OCI-LY7 (cell line): Measurements from ENCODE around the gene CRTAC1. TPM values are rescaled to one million over a fixed set of nuclear protein-coding genes. Genes with fewer than 3 reads are reported as not detected.

Source experiments
- BruUV-seq: library from RNA; stranded (reverse); fragments of 400-500 nt; replicated peaks from 2 replicates; lab custom pipeline; 2021; lab: Mats Ljungman, UMichigan
- CTCF ChIA-PET: fragments of 300-600 bp; sonication (Branson Sonifier 250); formaldehyde crosslinking; loops from one replicate; lab custom pipeline; 2022; ENCODE audit warnings: antibody characterized with exemption; ENCODE audit not compliant: unreplicated experiment; lab: Charles Lee
- POLR2A ChIA-PET: fragments of 300-600 bp; sonication (Branson Sonifier 250); formaldehyde crosslinking; loops from one replicate; lab custom pipeline; 2022; ENCODE audit warnings: antibody characterized with exemption; lab: Charles Lee
- DNase-seq: peaks from one replicate; pipeline ENCODE4 v3.0.0-alpha.2; 2015; ENCODE audit warnings: low spot score
- H2AFZ ChIP-seq: fragments of 200-600 bp; sonication (generic), shearing (Covaris generic); 2 replicates; pipeline ENCODE4 v1.6.1; 2014; ENCODE audit warnings: mild to moderate bottlenecking, antibody characterized with exemption, low read length, moderate library complexity
- H3K27ac ChIP-seq: fragments of 200-600 bp; sonication (generic); 2 replicates; pipeline ENCODE4 v1.5.1; 2014; ENCODE audit warnings: mixed run types, low read depth, mild to moderate bottlenecking, moderate library complexity, low read length, inconsistent platforms; ENCODE audit not compliant: poor library complexity, severe bottlenecking
- H3K36me3 ChIP-seq: fragments of 200-600 bp; sonication (generic); 2 replicates; pipeline ENCODE4 v1.6.1; 2014; ENCODE audit warnings: mild to moderate bottlenecking, antibody characterized with exemption, low read length, moderate library complexity, mixed read lengths; ENCODE audit not compliant: insufficient read depth
- H3K4me1 ChIP-seq: fragments of 200-600 bp; sonication (generic); 2 replicates; pipeline ENCODE4 v1.5.1; 2014; ENCODE audit warnings: mild to moderate bottlenecking, low read length; ENCODE audit not compliant: insufficient read depth, poor library complexity, severe bottlenecking
- H3K4me2 ChIP-seq: fragments of 200-600 bp; sonication (generic); 2 replicates; pipeline ENCODE4 v1.6.1; 2014; ENCODE audit warnings: mild to moderate bottlenecking, low read length
- H3K4me3 ChIP-seq: fragments of 200-600 bp; sonication (generic); 2 replicates; pipeline ENCODE4 v1.5.1; 2014; ENCODE audit warnings: mild to moderate bottlenecking, low read depth, low read length; ENCODE audit not compliant: poor library complexity, severe bottlenecking
- H3K79me2 ChIP-seq: fragments of 200-600 bp; sonication (generic); 2 replicates; pipeline ENCODE4 v1.6.1; 2016; ENCODE audit warnings: low read depth, mild to moderate bottlenecking, low read length, moderate library complexity, mixed read lengths; ENCODE audit not compliant: insufficient read depth
- H3K9me2 ChIP-seq: fragments of 200-600 bp; sonication (generic); 2 replicates; pipeline ENCODE4 v1.6.1; 2016; ENCODE audit warnings: mild to moderate bottlenecking, low read length, mixed read lengths; ENCODE audit not compliant: insufficient read depth
- H3K9me3 ChIP-seq: fragments of 200-600 bp; sonication (generic); 2 replicates; pipeline ENCODE4 v1.6.1; 2014; ENCODE audit warnings: mild to moderate bottlenecking, mixed run types, low read length, mixed read lengths
- H4K20me1 ChIP-seq: fragments of 200-600 bp; sonication (generic); 2 replicates; pipeline ENCODE4 v1.6.1; 2014; ENCODE audit warnings: mild to moderate bottlenecking, antibody characterized with exemption, low read length, moderate library complexity, mixed read lengths; ENCODE audit not compliant: insufficient read depth
- EZH2phosphoT487 ChIP-seq: fragments of 200-600 bp; sonication (generic); IDR thresholded peaks from 2 replicates; pipeline ENCODE4 v1.6.1; 2018; ENCODE audit warnings: low read depth, borderline replicate concordance, mild to moderate bottlenecking, mixed run types, antibody characterized with exemption, low read length, moderate library complexity, mixed read lengths
- intact Hi-C: fragments of 100-400 bp; cut with micrococcal nuclease; formaldehyde crosslinking; loops from one replicate; pipeline ENCODE4 v1.10.0; 2022; ENCODE audit not compliant: unreplicated experiment
- total RNA-seq, 2 experiments: library from RNA; depleted of rRNA in 1 of 2; stranded (reverse); fragments of >200 nt in 1 of 2; shearing (Covaris generic) in 1 of 2; gene quantifications; 2 replicates each; pipeline ENCODE4 v1.2.3, GENCODE V29; 2014 to 2022
- TF ChIP-seq, protein P1 (sequence below): fragments of 200-600 bp; sonication (generic); conservative IDR thresholded peaks from 2 replicates; pipeline ENCODE4 v1.5.1; 2014; ENCODE audit warnings: mild to moderate bottlenecking, antibody characterized with exemption, low read length, moderate library complexity, mixed read lengths

The CRTAC1 gene
- total RNA-seq, 2 experiments from 2014 or later = not detected

DNA sequence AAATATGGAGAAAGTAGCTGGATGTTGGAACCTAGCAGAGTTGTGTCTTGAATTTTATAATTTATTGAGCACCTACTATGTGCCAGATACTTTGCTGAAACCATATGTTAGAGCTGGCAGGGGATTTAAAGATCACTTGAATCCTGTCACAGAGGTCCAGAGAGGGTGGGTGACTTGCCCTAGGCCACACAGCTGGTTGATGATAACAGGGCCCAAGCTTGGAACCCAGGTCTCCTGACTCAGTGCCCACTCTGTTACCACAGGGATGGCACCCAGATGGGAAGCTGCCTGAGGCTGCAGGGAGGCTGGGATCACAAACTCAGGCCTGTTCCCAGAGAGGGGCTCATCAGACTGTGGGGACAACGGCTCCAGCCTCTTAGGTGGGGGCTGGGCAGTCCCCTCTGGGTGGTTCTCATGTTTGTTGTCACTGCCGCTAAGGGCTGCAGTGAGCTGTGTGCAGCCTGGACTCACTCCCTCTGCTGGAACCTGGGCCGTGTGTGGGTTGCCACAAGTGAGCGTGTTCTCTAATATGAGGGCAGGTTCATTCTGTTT, 162.2 kb downstream of the CRTAC1 start:
- no peak for TF ChIP-seq EZH2phosphoT487
- TF ChIP-seq, protein P1, sequence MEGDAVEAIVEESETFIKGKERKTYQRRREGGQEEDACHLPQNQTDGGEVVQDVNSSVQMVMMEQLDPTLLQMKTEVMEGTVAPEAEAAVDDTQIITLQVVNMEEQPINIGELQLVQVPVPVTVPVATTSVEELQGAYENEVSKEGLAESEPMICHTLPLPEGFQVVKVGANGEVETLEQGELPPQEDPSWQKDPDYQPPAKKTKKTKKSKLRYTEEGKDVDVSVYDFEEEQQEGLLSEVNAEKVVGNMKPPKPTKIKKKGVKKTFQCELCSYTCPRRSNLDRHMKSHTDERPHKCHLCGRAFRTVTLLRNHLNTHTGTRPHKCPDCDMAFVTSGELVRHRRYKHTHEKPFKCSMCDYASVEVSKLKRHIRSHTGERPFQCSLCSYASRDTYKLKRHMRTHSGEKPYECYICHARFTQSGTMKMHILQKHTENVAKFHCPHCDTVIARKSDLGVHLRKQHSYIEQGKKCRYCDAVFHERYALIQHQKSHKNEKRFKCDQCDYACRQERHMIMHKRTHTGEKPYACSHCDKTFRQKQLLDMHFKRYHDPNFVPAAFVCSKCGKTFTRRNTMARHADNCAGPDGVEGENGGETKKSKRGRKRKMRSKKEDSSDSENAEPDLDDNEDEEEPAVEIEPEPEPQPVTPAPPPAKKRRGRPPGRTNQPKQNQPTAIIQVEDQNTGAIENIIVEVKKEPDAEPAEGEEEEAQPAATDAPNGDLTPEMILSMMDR = no peak
- BruUV-seq = no TSS peak
- Histone ChIP-seq H3K79me2 (no peaks in the 10 kb centered on the region), H2AFZ (no peak overlapping the region), H3K4me3 (no peak overlapping the region), H3K4me2 (no peak overlapping the region), H3K36me3 (no peaks in the 10 kb centered on the region), H3K9me2 (no peaks in the 10 kb centered on the region), H4K20me1 (no peaks in the 10 kb centered on the region), H3K9me3 (no peaks in the 10 kb centered on the region), H3K27ac (no peak overlapping the region), H3K4me1 (peaks cover 11% of the 10 kb centered on the region)
- DNase-seq = no peak
- ChIA-PET POLR2A (interaction anchor here (0.5 kb wide), 1 partner anchor 114 kb away, joined by 3 read pairs; no protein-coding TSS in a partner anchor), CTCF (no interaction called here)
- intact Hi-C loops = loop anchor here (10.0 kb wide), 1 partner anchor 183 kb away; the partner anchor contains the start of gene AVPI1

- no peaks in the 10 kb centered on the region for H3K79me2 ChIP-seq
- no peaks in the 10 kb centered on the region for H3K36me3 ChIP-seq
- intact Hi-C loops = loop anchor here (10.0 kb wide), 1 partner anchor 183 kb away; the partner anchor contains the start of gene AVPI1
- BruUV-seq = no TSS peak
- no peak overlapping the region for H2AFZ ChIP-seq
- H3K9me3 ChIP-seq = no peaks in the 10 kb centered on the region
- DNase-seq = no peak
- ChIA-PET POLR2A (interaction anchor here (0.6 kb wide), 1 partner anchor 953 kb away, joined by 3 read pairs; no protein-coding TSS in a partner anchor), CTCF (no interaction called here)
- no peaks in the 10 kb centered on the region for H3K9me2 ChIP-seq
- no peak overlapping the region for H3K4me2 ChIP-seq
- TF ChIP-seq, protein P1 = no peak
- no peak for TF ChIP-seq EZH2phosphoT487
- peaks cover 11% of the 10 kb centered on the region for H3K4me1 ChIP-seq
- no peak overlapping the region for H3K27ac ChIP-seq
- no peaks in the 10 kb centered on the region for H4K20me1 ChIP-seq
- H3K4me3 ChIP-seq = no peak overlapping the region
Measured at GRCh38 chr10:97867220-97867800, 163.1 kb downstream of the CRTAC1 start.
